ENCODE measurements around the gene METTL4. TPM values are rescaled to one million over a fixed set of nuclear protein-coding genes. Genes with fewer than 3 reads are reported as not detected.

The METTL4 gene
- total and polyA plus RNA-seq, 2 of the 8 experiments (the other 6 are each of a cell fraction or from before 2014, with no cell fraction given), result 8.5 to 11.5 TPM

GRCh38 chr18:2590303-2590702 lies 19.0 kb upstream of the METTL4 start:
- no peak for FAIRE-seq
- no peak overlapping the region for H3K9ac ChIP-seq (replicated peaks in 1 of 4; ENCODE audit: extremely low read depth in 1 of 4, low read depth in 3 of 4, low read length in 3 of 4)
- no peaks in the 10 kb centered on the region for H3K9me3 ChIP-seq (ENCODE audit: insufficient read depth in 2 of 2, low read depth in 1 of 2, low read length in 1 of 2)
- DNase-seq (ENCODE audit: low read depth in 1 of 2, low spot score in 2 of 2), result no peak
- ChIA-PET POLR2A (ENCODE audit: partially characterized antibody) (no interaction called here), CTCF (ENCODE audit: partially characterized antibody) (interaction anchor here (0.6 kb wide), 1 partner anchor 17 kb away, joined by 3 read pairs; no protein-coding TSS in a partner anchor)
- H4K20me1 ChIP-seq (replicated peaks in 1 of 2; ENCODE audit: control insufficient read depth in 1 of 2, insufficient read depth in 2 of 2, low read length in 2 of 2), result peaks cover 0 to 2% of the 10 kb centered on the region in 2 experiments
- H3K27me3 ChIP-seq (replicated peaks in 1 of 4; ENCODE audit: control insufficient read depth in 3 of 4, extremely low read depth in 1 of 4, insufficient read depth in 3 of 4, low read length in 3 of 4), result peaks cover 0 to 1% (median 0%) of the 10 kb centered on the region in 4 experiments; a peak in 1 of 7 replicates
- H3K4ac ChIP-seq (replicated peaks; ENCODE audit: insufficient read length, low read depth, low read length), result no peak overlapping the region
- no peak overlapping the region for H2BK20ac ChIP-seq (ENCODE audit: low read length)
- no peak overlapping the region for H3K18ac ChIP-seq (ENCODE audit: extremely low read depth, low read length)
- H3K36me3 ChIP-seq (ENCODE audit: control insufficient read depth in 2 of 4, insufficient read depth in 4 of 4, low read length in 3 of 4), result peaks cover 15 to 84% (median 48%) of the 10 kb centered on the region in 4 experiments
- H3K4me1 ChIP-seq (replicated peaks in 1 of 4; ENCODE audit: control insufficient read depth in 3 of 4, insufficient read depth in 4 of 4, low read length in 3 of 4), result no peaks in the 10 kb centered on the region
- H2BK120ac ChIP-seq (replicated peaks; ENCODE audit: low read depth, low read length), result no peak overlapping the region
- no peak overlapping the region for H4K8ac ChIP-seq (ENCODE audit: extremely low read depth, insufficient read depth, low read length)
- H3K4me2 ChIP-seq (ENCODE audit: insufficient read depth in 1 of 2, low read depth in 2 of 2, low read length in 2 of 2), result no peak overlapping the region
- H3K23ac ChIP-seq (ENCODE audit: insufficient read length), result no peak overlapping the region
- no peaks in the 10 kb centered on the region for H3K79me1 ChIP-seq (ENCODE audit: low read depth, low read length)
- H3K27ac ChIP-seq (ENCODE audit: low read depth, low read length), result no peak overlapping the region
- no peak overlapping the region for H4K5ac ChIP-seq (ENCODE audit: insufficient read length, low read depth, low read length)
- no peak overlapping the region for H2BK5ac ChIP-seq (ENCODE audit: low read depth, low read length)
- no peak overlapping the region for H3K14ac ChIP-seq (ENCODE audit: insufficient read length)
- no peak overlapping the region for H3K56ac ChIP-seq (replicated peaks; ENCODE audit: insufficient read length, low read depth, low read length)
- no peak overlapping the region for H2AFZ ChIP-seq (ENCODE audit: low read length)
- no peak overlapping the region for H2BK12ac ChIP-seq (ENCODE audit: low read depth, low read length)
- H2AK5ac ChIP-seq (ENCODE audit: low read depth, low read length), result no peak overlapping the region
- H3K23me2 ChIP-seq (ENCODE audit: low read depth, low read length), result no peaks in the 10 kb centered on the region
- no peak overlapping the region for H3K4me3 ChIP-seq (ENCODE audit: extremely low read depth in 1 of 4, insufficient read depth in 2 of 4, low read depth in 3 of 4, low read length in 4 of 4)
- H2BK15ac ChIP-seq (ENCODE audit: low read length), result no peak overlapping the region
- H4K91ac ChIP-seq (replicated peaks; ENCODE audit: insufficient read length, low read length), result no peak overlapping the region
- H3K79me2 ChIP-seq (ENCODE audit: control insufficient read depth in 1 of 2, insufficient read depth in 2 of 2, low read length in 2 of 2), result no peaks in the 10 kb centered on the region
- WGBS, 2 experiments (ENCODE audit: extremely low coverage in 1 of 2, insufficient coverage in 1 of 2, insufficient read length in 1 of 2, insufficient replicate concordance in 2 of 2, low coverage in 1 of 2, low lambda C conversion rate in 2 of 2, missing lambda C conversion rate in 1 of 2), result 91% methylated on average over 2 of the region's 2 CpGs; no CpG with 5 or more reads in 1 of the 2 experiments
- no peak for TF ChIP-seq HDAC2 (IDR thresholded peaks at IDR 0.05; ENCODE audit: borderline replicate concordance in 1 of 2, low read depth in 2 of 2, low read length in 2 of 2)
- no peak for TF ChIP-seq SIX5 (IDR thresholded peaks at IDR 0.05; ENCODE audit: low read depth, low read length)

Measured in H1 (cell line).